ENCODE measurements around the gene CATSPER4.
A peak's percentile ranks its signal among the peaks of the same experiment; 100 is the strongest.

CATSPER4 gene

DNA sequence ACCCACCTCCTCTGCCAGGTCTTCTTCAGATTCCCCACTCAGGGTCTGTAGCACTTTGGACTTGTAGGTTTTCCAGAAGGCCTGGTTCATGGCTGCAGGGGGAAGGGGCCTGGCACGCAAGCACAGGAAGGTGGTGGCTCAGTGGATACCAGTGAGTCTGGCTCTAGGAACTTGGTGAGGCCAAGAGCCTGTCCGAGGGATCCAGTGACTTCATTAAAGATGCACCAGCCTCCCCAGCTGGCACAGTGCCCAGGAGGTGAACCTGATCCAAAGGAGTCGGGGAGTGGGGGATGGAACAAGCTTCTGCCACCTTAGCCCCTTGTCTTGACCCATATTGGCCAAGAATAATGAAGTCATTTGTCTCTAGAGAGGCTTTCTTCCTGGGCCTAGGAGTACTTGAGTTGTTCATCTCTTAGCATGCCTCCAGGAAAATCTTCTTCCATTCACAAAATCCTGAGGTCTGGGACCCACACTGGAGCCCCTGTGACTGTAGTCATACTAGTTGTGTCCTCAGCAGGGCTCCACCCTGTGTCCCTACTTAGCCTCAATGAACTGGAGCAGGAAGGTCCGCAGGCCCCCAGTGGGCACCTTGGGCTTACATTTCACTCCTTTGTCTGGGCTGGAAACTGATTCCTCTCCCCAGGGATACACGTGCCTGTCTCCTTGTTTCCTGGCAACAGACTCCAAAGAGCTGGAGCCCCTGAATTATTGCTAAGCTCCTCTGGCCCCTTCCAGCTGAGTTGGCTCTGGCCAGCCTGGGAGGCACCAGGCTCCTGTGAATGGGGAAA, 21.8 kb upstream of the CATSPER4 start, which contains the start of gene C1orf232 (continued):
- TF ChIP-seq, protein P1, sequence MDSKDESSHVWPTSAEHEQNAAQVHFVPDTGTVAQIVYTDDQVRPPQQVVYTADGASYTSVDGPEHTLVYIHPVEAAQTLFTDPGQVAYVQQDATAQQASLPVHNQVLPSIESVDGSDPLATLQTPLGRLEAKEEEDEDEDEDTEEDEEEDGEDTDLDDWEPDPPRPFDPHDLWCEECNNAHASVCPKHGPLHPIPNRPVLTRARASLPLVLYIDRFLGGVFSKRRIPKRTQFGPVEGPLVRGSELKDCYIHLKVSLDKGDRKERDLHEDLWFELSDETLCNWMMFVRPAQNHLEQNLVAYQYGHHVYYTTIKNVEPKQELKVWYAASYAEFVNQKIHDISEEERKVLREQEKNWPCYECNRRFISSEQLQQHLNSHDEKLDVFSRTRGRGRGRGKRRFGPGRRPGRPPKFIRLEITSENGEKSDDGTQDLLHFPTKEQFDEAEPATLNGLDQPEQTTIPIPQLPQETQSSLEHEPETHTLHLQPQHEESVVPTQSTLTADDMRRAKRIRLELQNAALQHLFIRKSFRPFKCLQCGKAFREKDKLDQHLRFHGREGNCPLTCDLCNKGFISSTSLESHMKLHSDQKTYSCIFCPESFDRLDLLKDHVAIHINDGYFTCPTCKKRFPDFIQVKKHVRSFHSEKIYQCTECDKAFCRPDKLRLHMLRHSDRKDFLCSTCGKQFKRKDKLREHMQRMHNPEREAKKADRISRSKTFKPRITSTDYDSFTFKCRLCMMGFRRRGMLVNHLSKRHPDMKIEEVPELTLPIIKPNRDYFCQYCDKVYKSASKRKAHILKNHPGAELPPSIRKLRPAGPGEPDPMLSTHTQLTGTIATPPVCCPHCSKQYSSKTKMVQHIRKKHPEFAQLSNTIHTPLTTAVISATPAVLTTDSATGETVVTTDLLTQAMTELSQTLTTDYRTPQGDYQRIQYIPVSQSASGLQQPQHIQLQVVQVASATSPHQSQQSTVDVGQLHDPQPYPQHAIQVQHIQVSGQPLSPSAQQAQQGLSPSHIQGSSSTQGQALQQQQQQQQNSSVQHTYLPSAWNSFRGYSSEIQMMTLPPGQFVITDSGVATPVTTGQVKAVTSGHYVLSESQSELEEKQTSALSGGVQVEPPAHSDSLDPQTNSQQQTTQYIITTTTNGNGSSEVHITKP (tag by site-specific recombination; IDR thresholded peaks at IDR 0.05) = peak; percentile 97
- TF ChIP-seq, protein P2, sequence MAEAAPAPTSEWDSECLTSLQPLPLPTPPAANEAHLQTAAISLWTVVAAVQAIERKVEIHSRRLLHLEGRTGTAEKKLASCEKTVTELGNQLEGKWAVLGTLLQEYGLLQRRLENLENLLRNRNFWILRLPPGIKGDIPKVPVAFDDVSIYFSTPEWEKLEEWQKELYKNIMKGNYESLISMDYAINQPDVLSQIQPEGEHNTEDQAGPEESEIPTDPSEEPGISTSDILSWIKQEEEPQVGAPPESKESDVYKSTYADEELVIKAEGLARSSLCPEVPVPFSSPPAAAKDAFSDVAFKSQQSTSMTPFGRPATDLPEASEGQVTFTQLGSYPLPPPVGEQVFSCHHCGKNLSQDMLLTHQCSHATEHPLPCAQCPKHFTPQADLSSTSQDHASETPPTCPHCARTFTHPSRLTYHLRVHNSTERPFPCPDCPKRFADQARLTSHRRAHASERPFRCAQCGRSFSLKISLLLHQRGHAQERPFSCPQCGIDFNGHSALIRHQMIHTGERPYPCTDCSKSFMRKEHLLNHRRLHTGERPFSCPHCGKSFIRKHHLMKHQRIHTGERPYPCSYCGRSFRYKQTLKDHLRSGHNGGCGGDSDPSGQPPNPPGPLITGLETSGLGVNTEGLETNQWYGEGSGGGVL (tag by site-specific recombination; IDR thresholded peaks at IDR 0.05) = peak; percentile 42
- TF ChIP-seq ZEB2 (tag by site-specific recombination; IDR thresholded peaks at IDR 0.05) = no peak
- TF ChIP-seq, protein P3, sequence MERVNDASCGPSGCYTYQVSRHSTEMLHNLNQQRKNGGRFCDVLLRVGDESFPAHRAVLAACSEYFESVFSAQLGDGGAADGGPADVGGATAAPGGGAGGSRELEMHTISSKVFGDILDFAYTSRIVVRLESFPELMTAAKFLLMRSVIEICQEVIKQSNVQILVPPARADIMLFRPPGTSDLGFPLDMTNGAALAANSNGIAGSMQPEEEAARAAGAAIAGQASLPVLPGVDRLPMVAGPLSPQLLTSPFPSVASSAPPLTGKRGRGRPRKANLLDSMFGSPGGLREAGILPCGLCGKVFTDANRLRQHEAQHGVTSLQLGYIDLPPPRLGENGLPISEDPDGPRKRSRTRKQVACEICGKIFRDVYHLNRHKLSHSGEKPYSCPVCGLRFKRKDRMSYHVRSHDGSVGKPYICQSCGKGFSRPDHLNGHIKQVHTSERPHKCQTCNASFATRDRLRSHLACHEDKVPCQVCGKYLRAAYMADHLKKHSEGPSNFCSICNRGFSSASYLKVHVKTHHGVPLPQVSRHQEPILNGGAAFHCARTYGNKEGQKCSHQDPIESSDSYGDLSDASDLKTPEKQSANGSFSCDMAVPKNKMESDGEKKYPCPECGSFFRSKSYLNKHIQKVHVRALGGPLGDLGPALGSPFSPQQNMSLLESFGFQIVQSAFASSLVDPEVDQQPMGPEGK (tag by site-specific recombination; IDR thresholded peaks at IDR 0.05) = peak; percentile 46
- TF ChIP-seq, protein P4, sequence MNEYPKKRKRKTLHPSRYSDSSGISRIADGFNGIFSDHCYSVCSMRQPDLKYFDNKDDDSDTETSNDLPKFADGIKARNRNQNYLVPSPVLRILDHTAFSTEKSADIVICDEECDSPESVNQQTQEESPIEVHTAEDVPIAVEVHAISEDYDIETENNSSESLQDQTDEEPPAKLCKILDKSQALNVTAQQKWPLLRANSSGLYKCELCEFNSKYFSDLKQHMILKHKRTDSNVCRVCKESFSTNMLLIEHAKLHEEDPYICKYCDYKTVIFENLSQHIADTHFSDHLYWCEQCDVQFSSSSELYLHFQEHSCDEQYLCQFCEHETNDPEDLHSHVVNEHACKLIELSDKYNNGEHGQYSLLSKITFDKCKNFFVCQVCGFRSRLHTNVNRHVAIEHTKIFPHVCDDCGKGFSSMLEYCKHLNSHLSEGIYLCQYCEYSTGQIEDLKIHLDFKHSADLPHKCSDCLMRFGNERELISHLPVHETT (tag by site-specific recombination; IDR thresholded peaks at IDR 0.05) = no peak
- TF ChIP-seq ZNF701 (tag by site-specific recombination; IDR thresholded peaks at IDR 0.05) = no peak
- no peak for TF ChIP-seq BCL11A (tag by site-specific recombination; IDR thresholded peaks at IDR 0.05; ENCODE audit: low read depth)
- TF ChIP-seq, protein P5, sequence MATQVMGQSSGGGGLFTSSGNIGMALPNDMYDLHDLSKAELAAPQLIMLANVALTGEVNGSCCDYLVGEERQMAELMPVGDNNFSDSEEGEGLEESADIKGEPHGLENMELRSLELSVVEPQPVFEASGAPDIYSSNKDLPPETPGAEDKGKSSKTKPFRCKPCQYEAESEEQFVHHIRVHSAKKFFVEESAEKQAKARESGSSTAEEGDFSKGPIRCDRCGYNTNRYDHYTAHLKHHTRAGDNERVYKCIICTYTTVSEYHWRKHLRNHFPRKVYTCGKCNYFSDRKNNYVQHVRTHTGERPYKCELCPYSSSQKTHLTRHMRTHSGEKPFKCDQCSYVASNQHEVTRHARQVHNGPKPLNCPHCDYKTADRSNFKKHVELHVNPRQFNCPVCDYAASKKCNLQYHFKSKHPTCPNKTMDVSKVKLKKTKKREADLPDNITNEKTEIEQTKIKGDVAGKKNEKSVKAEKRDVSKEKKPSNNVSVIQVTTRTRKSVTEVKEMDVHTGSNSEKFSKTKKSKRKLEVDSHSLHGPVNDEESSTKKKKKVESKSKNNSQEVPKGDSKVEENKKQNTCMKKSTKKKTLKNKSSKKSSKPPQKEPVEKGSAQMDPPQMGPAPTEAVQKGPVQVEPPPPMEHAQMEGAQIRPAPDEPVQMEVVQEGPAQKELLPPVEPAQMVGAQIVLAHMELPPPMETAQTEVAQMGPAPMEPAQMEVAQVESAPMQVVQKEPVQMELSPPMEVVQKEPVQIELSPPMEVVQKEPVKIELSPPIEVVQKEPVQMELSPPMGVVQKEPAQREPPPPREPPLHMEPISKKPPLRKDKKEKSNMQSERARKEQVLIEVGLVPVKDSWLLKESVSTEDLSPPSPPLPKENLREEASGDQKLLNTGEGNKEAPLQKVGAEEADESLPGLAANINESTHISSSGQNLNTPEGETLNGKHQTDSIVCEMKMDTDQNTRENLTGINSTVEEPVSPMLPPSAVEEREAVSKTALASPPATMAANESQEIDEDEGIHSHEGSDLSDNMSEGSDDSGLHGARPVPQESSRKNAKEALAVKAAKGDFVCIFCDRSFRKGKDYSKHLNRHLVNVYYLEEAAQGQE (tag by site-specific recombination; IDR thresholded peaks at IDR 0.05) = no peak
- TF ChIP-seq, protein P6, sequence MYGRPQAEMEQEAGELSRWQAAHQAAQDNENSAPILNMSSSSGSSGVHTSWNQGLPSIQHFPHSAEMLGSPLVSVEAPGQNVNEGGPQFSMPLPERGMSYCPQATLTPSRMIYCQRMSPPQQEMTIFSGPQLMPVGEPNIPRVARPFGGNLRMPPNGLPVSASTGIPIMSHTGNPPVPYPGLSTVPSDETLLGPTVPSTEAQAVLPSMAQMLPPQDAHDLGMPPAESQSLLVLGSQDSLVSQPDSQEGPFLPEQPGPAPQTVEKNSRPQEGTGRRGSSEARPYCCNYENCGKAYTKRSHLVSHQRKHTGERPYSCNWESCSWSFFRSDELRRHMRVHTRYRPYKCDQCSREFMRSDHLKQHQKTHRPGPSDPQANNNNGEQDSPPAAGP (tag by site-specific recombination; IDR thresholded peaks at IDR 0.05) = no peak
- TF ChIP-seq, protein P7, sequence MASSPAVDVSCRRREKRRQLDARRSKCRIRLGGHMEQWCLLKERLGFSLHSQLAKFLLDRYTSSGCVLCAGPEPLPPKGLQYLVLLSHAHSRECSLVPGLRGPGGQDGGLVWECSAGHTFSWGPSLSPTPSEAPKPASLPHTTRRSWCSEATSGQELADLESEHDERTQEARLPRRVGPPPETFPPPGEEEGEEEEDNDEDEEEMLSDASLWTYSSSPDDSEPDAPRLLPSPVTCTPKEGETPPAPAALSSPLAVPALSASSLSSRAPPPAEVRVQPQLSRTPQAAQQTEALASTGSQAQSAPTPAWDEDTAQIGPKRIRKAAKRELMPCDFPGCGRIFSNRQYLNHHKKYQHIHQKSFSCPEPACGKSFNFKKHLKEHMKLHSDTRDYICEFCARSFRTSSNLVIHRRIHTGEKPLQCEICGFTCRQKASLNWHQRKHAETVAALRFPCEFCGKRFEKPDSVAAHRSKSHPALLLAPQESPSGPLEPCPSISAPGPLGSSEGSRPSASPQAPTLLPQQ (tag by site-specific recombination; IDR thresholded peaks at IDR 0.05) = peak; percentile 74
- no peak for TF ChIP-seq ZBTB20 (tag by site-specific recombination; IDR thresholded peaks at IDR 0.05)
- TF ChIP-seq, protein P8, sequence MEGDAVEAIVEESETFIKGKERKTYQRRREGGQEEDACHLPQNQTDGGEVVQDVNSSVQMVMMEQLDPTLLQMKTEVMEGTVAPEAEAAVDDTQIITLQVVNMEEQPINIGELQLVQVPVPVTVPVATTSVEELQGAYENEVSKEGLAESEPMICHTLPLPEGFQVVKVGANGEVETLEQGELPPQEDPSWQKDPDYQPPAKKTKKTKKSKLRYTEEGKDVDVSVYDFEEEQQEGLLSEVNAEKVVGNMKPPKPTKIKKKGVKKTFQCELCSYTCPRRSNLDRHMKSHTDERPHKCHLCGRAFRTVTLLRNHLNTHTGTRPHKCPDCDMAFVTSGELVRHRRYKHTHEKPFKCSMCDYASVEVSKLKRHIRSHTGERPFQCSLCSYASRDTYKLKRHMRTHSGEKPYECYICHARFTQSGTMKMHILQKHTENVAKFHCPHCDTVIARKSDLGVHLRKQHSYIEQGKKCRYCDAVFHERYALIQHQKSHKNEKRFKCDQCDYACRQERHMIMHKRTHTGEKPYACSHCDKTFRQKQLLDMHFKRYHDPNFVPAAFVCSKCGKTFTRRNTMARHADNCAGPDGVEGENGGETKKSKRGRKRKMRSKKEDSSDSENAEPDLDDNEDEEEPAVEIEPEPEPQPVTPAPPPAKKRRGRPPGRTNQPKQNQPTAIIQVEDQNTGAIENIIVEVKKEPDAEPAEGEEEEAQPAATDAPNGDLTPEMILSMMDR (tag by site-specific recombination; IDR thresholded peaks at IDR 0.05) = 0 out of 2 replicates have a peak, but pooled peaks have one; percentile 29
- no peak for TF ChIP-seq HOXC10 (CRISPR knock-in tag; IDR thresholded peaks at IDR 0.05)
- no peak for TF ChIP-seq SP7 (tag by site-specific recombination; IDR thresholded peaks at IDR 0.05)
- no peak for TF ChIP-seq ZNF747 (tag by site-specific recombination; IDR thresholded peaks at IDR 0.05)
- TF ChIP-seq YY2 (tag by site-specific recombination; IDR thresholded peaks at IDR 0.05) = no peak
- TF ChIP-seq ZNF404 (tag by site-specific recombination; IDR thresholded peaks at IDR 0.05) = no peak
- TF ChIP-seq ZNF623 (tag by site-specific recombination; IDR thresholded peaks at IDR 0.05) = no peak
- TF ChIP-seq ZNF629 (tag by site-specific recombination; IDR thresholded peaks at IDR 0.05) = 0 out of 2 replicates have a peak, but pooled peaks have one; percentile 12

Data from HEK293 (cell line).